ENCODE data around the gene TMEM255B. TPM values are rescaled to one million over a fixed set of nuclear protein-coding genes. Genes with fewer than 3 reads are reported as not detected.

Gene TMEM255B
- total RNA-seq, 1 experiment from 2014 or later = 4.7 TPM

DNA sequence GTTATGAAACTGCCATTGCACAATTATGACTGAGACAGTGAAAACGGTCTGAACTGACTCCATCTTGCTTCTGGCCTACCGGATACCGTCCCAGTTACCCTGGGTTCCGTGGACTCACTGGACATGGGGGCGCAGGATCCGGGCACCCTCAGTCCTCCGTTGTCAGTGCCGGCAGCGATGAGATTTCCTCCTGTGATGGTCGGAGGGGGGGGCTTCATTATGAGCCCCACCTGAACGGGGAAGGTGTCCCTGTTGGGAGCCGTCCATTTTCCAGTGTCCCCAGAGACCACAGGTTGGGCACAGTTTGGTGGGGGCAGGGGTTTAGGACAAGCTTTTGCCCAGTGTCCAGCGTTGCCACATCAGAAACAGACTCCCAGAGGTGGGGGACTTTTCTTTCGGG is 23.4 kb downstream of the TMEM255B start:
- ChIA-PET POLR2A (no interaction called here), CTCF (no interaction called here)
- no peak for DNase-seq (ENCODE audit: low spot score)
- Mint-ChIP-seq H3K27me3 (ENCODE audit: low read depth) (peaks cover 5% of the 10 kb centered on the region), H3K4me3 (no peak overlapping the region), H3K36me3 (peaks cover 20% of the 10 kb centered on the region), H3K4me1 (peaks cover 10% of the 10 kb centered on the region), H3K9me3 (no peaks in the 10 kb centered on the region; the same call in none of the 2 replicates), H3K27ac (no peak overlapping the region)
- TF ChIP-seq RELA (CRISPR knock-in tag; IDR thresholded peaks at IDR 0.05; ENCODE audit: borderline replicate concordance) (no peak), RORB (CRISPR knock-in tag; IDR thresholded peaks at IDR 0.05) (no peak), SMAD4 (CRISPR knock-in tag; IDR thresholded peaks at IDR 0.05) (no peak), ATF1 (CRISPR knock-in tag; IDR thresholded peaks at IDR 0.05) (no peak), ZNF416 (CRISPR knock-in tag; IDR thresholded peaks at IDR 0.05) (no peak), ZNF232 (CRISPR knock-in tag; IDR thresholded peaks at IDR 0.05) (no peak)
- TF ChIP-seq, protein P1, sequence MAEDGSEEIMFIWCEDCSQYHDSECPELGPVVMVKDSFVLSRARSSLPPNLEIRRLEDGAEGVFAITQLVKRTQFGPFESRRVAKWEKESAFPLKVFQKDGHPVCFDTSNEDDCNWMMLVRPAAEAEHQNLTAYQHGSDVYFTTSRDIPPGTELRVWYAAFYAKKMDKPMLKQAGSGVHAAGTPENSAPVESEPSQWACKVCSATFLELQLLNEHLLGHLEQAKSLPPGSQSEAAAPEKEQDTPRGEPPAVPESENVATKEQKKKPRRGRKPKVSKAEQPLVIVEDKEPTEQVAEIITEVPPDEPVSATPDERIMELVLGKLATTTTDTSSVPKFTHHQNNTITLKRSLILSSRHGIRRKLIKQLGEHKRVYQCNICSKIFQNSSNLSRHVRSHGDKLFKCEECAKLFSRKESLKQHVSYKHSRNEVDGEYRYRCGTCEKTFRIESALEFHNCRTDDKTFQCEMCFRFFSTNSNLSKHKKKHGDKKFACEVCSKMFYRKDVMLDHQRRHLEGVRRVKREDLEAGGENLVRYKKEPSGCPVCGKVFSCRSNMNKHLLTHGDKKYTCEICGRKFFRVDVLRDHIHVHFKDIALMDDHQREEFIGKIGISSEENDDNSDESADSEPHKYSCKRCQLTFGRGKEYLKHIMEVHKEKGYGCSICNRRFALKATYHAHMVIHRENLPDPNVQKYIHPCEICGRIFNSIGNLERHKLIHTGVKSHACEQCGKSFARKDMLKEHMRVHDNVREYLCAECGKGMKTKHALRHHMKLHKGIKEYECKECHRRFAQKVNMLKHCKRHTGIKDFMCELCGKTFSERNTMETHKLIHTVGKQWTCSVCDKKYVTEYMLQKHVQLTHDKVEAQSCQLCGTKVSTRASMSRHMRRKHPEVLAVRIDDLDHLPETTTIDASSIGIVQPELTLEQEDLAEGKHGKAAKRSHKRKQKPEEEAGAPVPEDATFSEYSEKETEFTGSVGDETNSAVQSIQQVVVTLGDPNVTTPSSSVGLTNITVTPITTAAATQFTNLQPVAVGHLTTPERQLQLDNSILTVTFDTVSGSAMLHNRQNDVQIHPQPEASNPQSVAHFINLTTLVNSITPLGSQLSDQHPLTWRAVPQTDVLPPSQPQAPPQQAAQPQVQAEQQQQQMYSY (CRISPR knock-in tag; IDR thresholded peaks at IDR 0.05) = no peak
- TF ChIP-seq, protein P2, sequence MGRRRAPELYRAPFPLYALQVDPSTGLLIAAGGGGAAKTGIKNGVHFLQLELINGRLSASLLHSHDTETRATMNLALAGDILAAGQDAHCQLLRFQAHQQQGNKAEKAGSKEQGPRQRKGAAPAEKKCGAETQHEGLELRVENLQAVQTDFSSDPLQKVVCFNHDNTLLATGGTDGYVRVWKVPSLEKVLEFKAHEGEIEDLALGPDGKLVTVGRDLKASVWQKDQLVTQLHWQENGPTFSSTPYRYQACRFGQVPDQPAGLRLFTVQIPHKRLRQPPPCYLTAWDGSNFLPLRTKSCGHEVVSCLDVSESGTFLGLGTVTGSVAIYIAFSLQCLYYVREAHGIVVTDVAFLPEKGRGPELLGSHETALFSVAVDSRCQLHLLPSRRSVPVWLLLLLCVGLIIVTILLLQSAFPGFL (CRISPR knock-in tag; IDR thresholded peaks at IDR 0.05; ENCODE audit: borderline replicate concordance) = no peak
- ATAC-seq = no peak

DNA sequence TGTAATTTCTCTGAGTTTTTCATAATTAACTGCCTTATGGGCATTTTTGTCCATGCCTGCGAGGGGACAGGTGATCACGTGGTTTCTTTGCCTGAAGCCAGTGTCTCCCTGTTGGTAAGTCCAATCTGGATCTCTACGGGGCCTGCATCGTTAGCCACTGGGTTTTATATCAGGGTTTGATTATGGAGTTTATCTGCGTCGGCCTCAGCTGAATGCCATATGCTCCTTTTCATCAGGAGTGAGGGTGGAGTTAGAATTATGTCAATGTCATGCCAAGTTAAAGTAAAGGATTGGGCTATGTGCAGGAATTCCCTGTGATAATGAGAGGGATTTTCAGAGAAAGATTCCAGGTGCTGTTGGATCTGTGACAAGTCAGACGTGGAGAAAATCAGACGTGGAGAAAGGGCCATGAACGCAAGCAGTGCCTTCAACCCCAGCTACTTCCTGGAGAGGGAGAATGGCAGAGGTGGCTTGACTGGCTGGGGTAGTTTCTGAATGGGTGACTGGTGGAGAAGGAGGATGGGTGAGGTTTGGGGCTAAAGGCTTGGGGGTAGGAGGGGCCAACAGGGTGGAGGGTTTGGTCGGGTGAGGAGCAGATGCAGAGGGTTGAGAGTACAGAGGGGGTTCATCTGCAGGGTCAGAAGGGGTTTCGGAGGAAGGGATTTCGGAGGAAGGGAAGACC is 24.3 kb downstream of the TMEM255B start:
- no peak overlapping the region for H3K27ac Mint-ChIP-seq
- H3K4me3 Mint-ChIP-seq = no peak overlapping the region
- CTCF ChIA-PET = no interaction called here
- H3K27me3 Mint-ChIP-seq (ENCODE audit: low read depth) = peaks cover 5% of the 10 kb centered on the region
- DNase-seq (ENCODE audit: low spot score) (no peak), ATAC-seq (no peak)
- H3K9me3 Mint-ChIP-seq = no peaks in the 10 kb centered on the region; the same call in none of the 2 replicates
- POLR2A ChIA-PET = no interaction called here
- peaks cover 20% of the 10 kb centered on the region for H3K36me3 Mint-ChIP-seq
- H3K4me1 Mint-ChIP-seq = peaks cover 10% of the 10 kb centered on the region
- no peak for TF ChIP-seq GTF2I (CRISPR knock-in tag; conservative IDR thresholded peaks at IDR 0.05)
- TF ChIP-seq JUN (CRISPR knock-in tag; IDR thresholded peaks at IDR 0.05) = no peak
- TF ChIP-seq, protein P3, sequence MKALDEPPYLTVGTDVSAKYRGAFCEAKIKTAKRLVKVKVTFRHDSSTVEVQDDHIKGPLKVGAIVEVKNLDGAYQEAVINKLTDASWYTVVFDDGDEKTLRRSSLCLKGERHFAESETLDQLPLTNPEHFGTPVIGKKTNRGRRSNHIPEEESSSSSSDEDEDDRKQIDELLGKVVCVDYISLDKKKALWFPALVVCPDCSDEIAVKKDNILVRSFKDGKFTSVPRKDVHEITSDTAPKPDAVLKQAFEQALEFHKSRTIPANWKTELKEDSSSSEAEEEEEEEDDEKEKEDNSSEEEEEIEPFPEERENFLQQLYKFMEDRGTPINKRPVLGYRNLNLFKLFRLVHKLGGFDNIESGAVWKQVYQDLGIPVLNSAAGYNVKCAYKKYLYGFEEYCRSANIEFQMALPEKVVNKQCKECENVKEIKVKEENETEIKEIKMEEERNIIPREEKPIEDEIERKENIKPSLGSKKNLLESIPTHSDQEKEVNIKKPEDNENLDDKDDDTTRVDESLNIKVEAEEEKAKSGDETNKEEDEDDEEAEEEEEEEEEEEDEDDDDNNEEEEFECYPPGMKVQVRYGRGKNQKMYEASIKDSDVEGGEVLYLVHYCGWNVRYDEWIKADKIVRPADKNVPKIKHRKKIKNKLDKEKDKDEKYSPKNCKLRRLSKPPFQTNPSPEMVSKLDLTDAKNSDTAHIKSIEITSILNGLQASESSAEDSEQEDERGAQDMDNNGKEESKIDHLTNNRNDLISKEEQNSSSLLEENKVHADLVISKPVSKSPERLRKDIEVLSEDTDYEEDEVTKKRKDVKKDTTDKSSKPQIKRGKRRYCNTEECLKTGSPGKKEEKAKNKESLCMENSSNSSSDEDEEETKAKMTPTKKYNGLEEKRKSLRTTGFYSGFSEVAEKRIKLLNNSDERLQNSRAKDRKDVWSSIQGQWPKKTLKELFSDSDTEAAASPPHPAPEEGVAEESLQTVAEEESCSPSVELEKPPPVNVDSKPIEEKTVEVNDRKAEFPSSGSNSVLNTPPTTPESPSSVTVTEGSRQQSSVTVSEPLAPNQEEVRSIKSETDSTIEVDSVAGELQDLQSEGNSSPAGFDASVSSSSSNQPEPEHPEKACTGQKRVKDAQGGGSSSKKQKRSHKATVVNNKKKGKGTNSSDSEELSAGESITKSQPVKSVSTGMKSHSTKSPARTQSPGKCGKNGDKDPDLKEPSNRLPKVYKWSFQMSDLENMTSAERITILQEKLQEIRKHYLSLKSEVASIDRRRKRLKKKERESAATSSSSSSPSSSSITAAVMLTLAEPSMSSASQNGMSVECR (CRISPR knock-in tag; IDR thresholded peaks at IDR 0.05; ENCODE audit: borderline replicate concordance) = no peak
- no peak for TF ChIP-seq ZNF121 (CRISPR knock-in tag; IDR thresholded peaks at IDR 0.05)
- TF ChIP-seq, protein P4, sequence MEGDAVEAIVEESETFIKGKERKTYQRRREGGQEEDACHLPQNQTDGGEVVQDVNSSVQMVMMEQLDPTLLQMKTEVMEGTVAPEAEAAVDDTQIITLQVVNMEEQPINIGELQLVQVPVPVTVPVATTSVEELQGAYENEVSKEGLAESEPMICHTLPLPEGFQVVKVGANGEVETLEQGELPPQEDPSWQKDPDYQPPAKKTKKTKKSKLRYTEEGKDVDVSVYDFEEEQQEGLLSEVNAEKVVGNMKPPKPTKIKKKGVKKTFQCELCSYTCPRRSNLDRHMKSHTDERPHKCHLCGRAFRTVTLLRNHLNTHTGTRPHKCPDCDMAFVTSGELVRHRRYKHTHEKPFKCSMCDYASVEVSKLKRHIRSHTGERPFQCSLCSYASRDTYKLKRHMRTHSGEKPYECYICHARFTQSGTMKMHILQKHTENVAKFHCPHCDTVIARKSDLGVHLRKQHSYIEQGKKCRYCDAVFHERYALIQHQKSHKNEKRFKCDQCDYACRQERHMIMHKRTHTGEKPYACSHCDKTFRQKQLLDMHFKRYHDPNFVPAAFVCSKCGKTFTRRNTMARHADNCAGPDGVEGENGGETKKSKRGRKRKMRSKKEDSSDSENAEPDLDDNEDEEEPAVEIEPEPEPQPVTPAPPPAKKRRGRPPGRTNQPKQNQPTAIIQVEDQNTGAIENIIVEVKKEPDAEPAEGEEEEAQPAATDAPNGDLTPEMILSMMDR (IDR thresholded peaks at IDR 0.05) = no peak
- TF ChIP-seq PRRX2 (CRISPR knock-in tag; IDR thresholded peaks at IDR 0.05) = no peak
- no peak for TF ChIP-seq SP1 (CRISPR knock-in tag; conservative IDR thresholded peaks at IDR 0.05)
- TF ChIP-seq, protein P2 (CRISPR knock-in tag; IDR thresholded peaks at IDR 0.05; ENCODE audit: borderline replicate concordance) = no peak
- no peak for TF ChIP-seq NR1H2 (CRISPR knock-in tag; IDR thresholded peaks at IDR 0.05)
- TF ChIP-seq, protein P5, sequence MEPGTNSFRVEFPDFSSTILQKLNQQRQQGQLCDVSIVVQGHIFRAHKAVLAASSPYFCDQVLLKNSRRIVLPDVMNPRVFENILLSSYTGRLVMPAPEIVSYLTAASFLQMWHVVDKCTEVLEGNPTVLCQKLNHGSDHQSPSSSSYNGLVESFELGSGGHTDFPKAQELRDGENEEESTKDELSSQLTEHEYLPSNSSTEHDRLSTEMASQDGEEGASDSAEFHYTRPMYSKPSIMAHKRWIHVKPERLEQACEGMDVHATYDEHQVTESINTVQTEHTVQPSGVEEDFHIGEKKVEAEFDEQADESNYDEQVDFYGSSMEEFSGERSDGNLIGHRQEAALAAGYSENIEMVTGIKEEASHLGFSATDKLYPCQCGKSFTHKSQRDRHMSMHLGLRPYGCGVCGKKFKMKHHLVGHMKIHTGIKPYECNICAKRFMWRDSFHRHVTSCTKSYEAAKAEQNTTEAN (CRISPR knock-in tag; IDR thresholded peaks at IDR 0.05) = no peak
- TF ChIP-seq NFYB (CRISPR knock-in tag; conservative IDR thresholded peaks at IDR 0.05; ENCODE audit: low read depth) = no peak
- TF ChIP-seq, protein P6, sequence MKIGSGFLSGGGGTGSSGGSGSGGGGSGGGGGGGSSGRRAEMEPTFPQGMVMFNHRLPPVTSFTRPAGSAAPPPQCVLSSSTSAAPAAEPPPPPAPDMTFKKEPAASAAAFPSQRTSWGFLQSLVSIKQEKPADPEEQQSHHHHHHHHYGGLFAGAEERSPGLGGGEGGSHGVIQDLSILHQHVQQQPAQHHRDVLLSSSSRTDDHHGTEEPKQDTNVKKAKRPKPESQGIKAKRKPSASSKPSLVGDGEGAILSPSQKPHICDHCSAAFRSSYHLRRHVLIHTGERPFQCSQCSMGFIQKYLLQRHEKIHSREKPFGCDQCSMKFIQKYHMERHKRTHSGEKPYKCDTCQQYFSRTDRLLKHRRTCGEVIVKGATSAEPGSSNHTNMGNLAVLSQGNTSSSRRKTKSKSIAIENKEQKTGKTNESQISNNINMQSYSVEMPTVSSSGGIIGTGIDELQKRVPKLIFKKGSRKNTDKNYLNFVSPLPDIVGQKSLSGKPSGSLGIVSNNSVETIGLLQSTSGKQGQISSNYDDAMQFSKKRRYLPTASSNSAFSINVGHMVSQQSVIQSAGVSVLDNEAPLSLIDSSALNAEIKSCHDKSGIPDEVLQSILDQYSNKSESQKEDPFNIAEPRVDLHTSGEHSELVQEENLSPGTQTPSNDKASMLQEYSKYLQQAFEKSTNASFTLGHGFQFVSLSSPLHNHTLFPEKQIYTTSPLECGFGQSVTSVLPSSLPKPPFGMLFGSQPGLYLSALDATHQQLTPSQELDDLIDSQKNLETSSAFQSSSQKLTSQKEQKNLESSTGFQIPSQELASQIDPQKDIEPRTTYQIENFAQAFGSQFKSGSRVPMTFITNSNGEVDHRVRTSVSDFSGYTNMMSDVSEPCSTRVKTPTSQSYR (CRISPR knock-in tag; IDR thresholded peaks at IDR 0.05) = no peak
